ENCODE data around the gene SV2C.

Gene SV2C

DNA sequence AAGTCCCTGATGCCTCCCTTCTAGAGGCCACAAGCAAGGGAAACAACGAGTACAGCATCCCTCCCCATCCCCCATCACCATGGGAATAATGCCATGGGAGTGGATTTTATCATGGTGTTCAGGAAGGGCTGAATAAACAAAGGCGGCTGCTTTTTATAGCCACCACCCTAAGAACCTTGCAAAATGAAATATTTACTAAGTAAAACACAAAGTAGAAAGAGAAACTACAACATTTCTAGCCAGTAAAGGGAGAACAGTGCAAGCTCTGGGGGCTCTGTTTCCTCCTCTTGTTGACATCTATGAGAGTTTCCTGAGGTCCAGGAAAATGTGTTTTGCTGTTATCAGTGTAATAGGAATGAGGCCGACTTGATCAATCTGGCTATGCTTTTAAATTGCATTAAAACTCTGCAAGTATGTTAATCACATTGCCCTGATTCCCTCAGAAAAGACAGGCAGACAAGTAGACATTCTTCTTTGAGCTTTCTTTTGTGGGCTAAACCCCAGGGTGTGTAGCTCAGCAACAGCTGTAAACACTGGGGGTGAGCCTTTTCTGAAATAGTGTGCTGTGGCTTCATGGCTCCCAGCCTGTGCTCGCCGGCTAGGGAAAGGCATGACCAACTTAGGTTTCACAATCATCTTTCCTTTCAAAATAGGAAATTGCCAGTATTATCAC, 31.1 kb downstream of the SV2C start:
- H3K36me3 ChIP-seq (ENCODE audit: insufficient read depth, low read length), result no peaks in the 10 kb centered on the region
- H3K9me2 ChIP-seq (replicated peaks; ENCODE audit: low read depth, low read length), result no peaks in the 10 kb centered on the region
- no peak overlapping the region for H2AFZ ChIP-seq (ENCODE audit: low read length)
- H3K27me3 ChIP-seq (ENCODE audit: insufficient read depth, low read length, poor library complexity, severe bottlenecking), result no peaks in the 10 kb centered on the region
- no peaks in the 10 kb centered on the region for H4K20me1 ChIP-seq (ENCODE audit: insufficient read depth, low read length, poor library complexity, severe bottlenecking)
- H3K4me2 ChIP-seq (ENCODE audit: low read depth, low read length, poor library complexity, severe bottlenecking), result no peak overlapping the region
- no peaks in the 10 kb centered on the region for H3K9me3 ChIP-seq (ENCODE audit: insufficient read depth, low read depth, low read length)
- no peaks in the 10 kb centered on the region for H3K4me1 ChIP-seq (ENCODE audit: insufficient read depth, low read length, poor library complexity, severe bottlenecking)
- H3K79me2 ChIP-seq (ENCODE audit: insufficient read depth, low read length), result no peaks in the 10 kb centered on the region
- TF ChIP-seq EZH2phosphoT487 (IDR thresholded peaks at IDR 0.05; ENCODE audit: borderline replicate concordance), result no peak
- TF ChIP-seq, protein P1, sequence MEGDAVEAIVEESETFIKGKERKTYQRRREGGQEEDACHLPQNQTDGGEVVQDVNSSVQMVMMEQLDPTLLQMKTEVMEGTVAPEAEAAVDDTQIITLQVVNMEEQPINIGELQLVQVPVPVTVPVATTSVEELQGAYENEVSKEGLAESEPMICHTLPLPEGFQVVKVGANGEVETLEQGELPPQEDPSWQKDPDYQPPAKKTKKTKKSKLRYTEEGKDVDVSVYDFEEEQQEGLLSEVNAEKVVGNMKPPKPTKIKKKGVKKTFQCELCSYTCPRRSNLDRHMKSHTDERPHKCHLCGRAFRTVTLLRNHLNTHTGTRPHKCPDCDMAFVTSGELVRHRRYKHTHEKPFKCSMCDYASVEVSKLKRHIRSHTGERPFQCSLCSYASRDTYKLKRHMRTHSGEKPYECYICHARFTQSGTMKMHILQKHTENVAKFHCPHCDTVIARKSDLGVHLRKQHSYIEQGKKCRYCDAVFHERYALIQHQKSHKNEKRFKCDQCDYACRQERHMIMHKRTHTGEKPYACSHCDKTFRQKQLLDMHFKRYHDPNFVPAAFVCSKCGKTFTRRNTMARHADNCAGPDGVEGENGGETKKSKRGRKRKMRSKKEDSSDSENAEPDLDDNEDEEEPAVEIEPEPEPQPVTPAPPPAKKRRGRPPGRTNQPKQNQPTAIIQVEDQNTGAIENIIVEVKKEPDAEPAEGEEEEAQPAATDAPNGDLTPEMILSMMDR (conservative IDR thresholded peaks at IDR 0.05; ENCODE audit: low read length), result no peak
- H3K4me3 ChIP-seq (ENCODE audit: low read length, poor library complexity, severe bottlenecking), result no peak overlapping the region
- no peak overlapping the region for H3K9ac ChIP-seq (ENCODE audit: low read depth, low read length, poor library complexity, severe bottlenecking)
- no peaks in the 10 kb centered on the region for H3F3A ChIP-seq (ENCODE audit: low read depth)

DNA sequence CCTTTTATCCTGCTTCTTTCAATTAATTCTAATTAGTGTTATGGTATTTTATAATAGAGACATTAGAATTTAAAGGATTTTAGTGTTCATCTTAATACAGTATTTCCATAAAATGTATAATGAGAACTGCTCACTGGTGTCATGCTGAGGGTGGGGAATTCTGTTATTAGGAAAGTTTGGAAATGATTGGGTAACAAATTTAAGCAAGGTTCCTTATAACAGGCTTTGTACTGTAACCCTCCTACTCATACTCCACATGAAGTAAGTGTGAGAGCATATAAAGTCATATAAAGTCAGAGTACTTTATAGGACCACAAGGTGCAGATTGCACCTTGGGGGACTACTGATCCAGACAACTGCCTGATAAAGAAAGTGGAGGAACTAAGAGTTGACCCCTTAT, 42.2 kb downstream of the SV2C start:
- H3K9me2 ChIP-seq (replicated peaks; ENCODE audit: low read depth, low read length), result no peaks in the 10 kb centered on the region
- no peaks in the 10 kb centered on the region for H3F3A ChIP-seq (ENCODE audit: low read depth)
- no peak overlapping the region for H3K4me2 ChIP-seq (ENCODE audit: low read depth, low read length, poor library complexity, severe bottlenecking)
- TF ChIP-seq EZH2phosphoT487 (IDR thresholded peaks at IDR 0.05; ENCODE audit: borderline replicate concordance), result no peak
- TF ChIP-seq, protein P1 (conservative IDR thresholded peaks at IDR 0.05; ENCODE audit: low read length), result no peak
- H3K36me3 ChIP-seq (ENCODE audit: insufficient read depth, low read length), result no peaks in the 10 kb centered on the region
- H3K4me1 ChIP-seq (ENCODE audit: insufficient read depth, low read length, poor library complexity, severe bottlenecking), result no peaks in the 10 kb centered on the region
- no peak overlapping the region for H3K9ac ChIP-seq (ENCODE audit: low read depth, low read length, poor library complexity, severe bottlenecking)
- H3K9me3 ChIP-seq (ENCODE audit: insufficient read depth, low read depth, low read length), result no peaks in the 10 kb centered on the region
- H3K79me2 ChIP-seq (ENCODE audit: insufficient read depth, low read length), result no peaks in the 10 kb centered on the region
- H3K4me3 ChIP-seq (ENCODE audit: low read length, poor library complexity, severe bottlenecking), result no peak overlapping the region
- H3K27me3 ChIP-seq (ENCODE audit: insufficient read depth, low read length, poor library complexity, severe bottlenecking), result no peaks in the 10 kb centered on the region
- no peaks in the 10 kb centered on the region for H4K20me1 ChIP-seq (ENCODE audit: insufficient read depth, low read length, poor library complexity, severe bottlenecking)
- no peak overlapping the region for H2AFZ ChIP-seq (ENCODE audit: low read length)

DNA sequence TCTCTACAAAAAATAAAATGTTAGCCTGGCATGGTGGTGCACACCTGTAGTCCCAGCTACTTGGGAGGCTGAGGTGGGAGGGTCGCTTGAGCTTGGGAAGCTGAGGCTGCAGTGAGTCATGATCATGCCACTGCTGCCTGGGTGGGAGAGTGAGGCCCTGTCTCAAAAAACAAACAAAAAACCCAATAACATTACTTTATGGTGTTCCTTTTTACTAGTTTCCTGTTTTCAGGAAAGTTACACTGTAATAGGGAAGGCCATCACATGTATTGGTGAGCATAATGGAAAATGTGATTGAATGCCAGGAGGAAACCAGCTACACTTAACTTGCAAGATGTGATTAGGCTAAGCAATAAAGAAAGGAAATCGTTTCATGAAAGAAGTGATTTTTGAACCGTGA, 42.7 kb downstream of the SV2C start:
- Histone ChIP-seq H3K9me2 (replicated peaks; ENCODE audit: low read depth, low read length) (no peaks in the 10 kb centered on the region), H3K4me2 (ENCODE audit: low read depth, low read length, poor library complexity, severe bottlenecking) (no peak overlapping the region), H4K20me1 (ENCODE audit: insufficient read depth, low read length, poor library complexity, severe bottlenecking) (no peaks in the 10 kb centered on the region), H2AFZ (ENCODE audit: low read length) (no peak overlapping the region), H3F3A (ENCODE audit: low read depth) (no peaks in the 10 kb centered on the region), H3K79me2 (ENCODE audit: insufficient read depth, low read length) (no peaks in the 10 kb centered on the region), H3K9ac (ENCODE audit: low read depth, low read length, poor library complexity, severe bottlenecking) (no peak overlapping the region), H3K4me1 (ENCODE audit: insufficient read depth, low read length, poor library complexity, severe bottlenecking) (no peaks in the 10 kb centered on the region), H3K27me3 (ENCODE audit: insufficient read depth, low read length, poor library complexity, severe bottlenecking) (no peaks in the 10 kb centered on the region), H3K36me3 (ENCODE audit: insufficient read depth, low read length) (no peaks in the 10 kb centered on the region), H3K9me3 (ENCODE audit: insufficient read depth, low read depth, low read length) (no peaks in the 10 kb centered on the region), H3K4me3 (ENCODE audit: low read length, poor library complexity, severe bottlenecking) (no peak overlapping the region)
- no peak for TF ChIP-seq EZH2phosphoT487 (IDR thresholded peaks at IDR 0.05; ENCODE audit: borderline replicate concordance)
- TF ChIP-seq, protein P1 (conservative IDR thresholded peaks at IDR 0.05; ENCODE audit: low read length), result no peak

Data from Loucy (cell line).